Lung (tissue), 12 donors: ENCODE data around the gene DMTF1. TPM values are rescaled to one million over a fixed set of nuclear protein-coding genes. Genes with fewer than 3 reads are reported as not detected.

Experiments used
- ATAC-seq: fragments of 200-7000 bp; cut with Tn5 transposase; one replicate; pipeline ENCODE4 v1.9.1; 2020; ENCODE audit warnings: moderate number of reproducible peaks; ENCODE audit not compliant: insufficient read depth, low FRiP score
- DNase-seq, 3 donors: peaks; one replicate each; pipeline ENCODE4 v3.0.0-alpha.2; 2013 to 2017
- H3K27ac ChIP-seq, 2 donors: one replicate each; pipeline ENCODE4 v1.5.1; 2013; ENCODE audit warnings: mild to moderate bottlenecking in 2 of 2, moderate library complexity in 2 of 2, control low read depth in 1 of 2, inconsistent platforms in 1 of 2, low read depth in 1 of 2, low read length in 1 of 2
- H3K27me3 ChIP-seq, 3 donors: one replicate each; pipeline ENCODE4 v1.5.1; 2013; ENCODE audit warnings: low read length in 2 of 3; ENCODE audit not compliant: control insufficient read depth in 3 of 3, insufficient read depth in 3 of 3
- H3K36me3 ChIP-seq, 4 donors: one replicate each; pipeline ENCODE4 v1.5.1; 2013; ENCODE audit warnings: low read length in 4 of 4, mild to moderate bottlenecking in 1 of 4, moderate library complexity in 1 of 4; ENCODE audit not compliant: control insufficient read depth in 4 of 4, insufficient read depth in 4 of 4
- H3K4me1 ChIP-seq, 5 donors: one replicate each; pipeline ENCODE4 v1.5.1; 2013; ENCODE audit warnings: low read length in 5 of 5, mild to moderate bottlenecking in 2 of 5, moderate library complexity in 1 of 5; ENCODE audit not compliant: control insufficient read depth in 5 of 5, insufficient read depth in 5 of 5
- H3K4me3 ChIP-seq: one replicate; pipeline ENCODE4 v1.5.1; 2013; ENCODE audit warnings: mild to moderate bottlenecking, control low read depth, moderate library complexity
- H3K9ac ChIP-seq, 2 donors: one replicate each; pipeline ENCODE4 v1.5.1; 2013; ENCODE audit warnings: low read length in 2 of 2, control low read depth in 1 of 2; ENCODE audit not compliant: insufficient read depth in 1 of 2
- H3K9me3 ChIP-seq, 4 donors: one replicate each; pipeline ENCODE4 v1.5.1; 2013; ENCODE audit warnings: low read length in 3 of 4, mild to moderate bottlenecking in 1 of 4, moderate library complexity in 1 of 4; ENCODE audit not compliant: control insufficient read depth in 4 of 4, insufficient read depth in 3 of 4
- WGBS, 2 donors: extraction: QIAGEN DNeasy Blood & Tissue Kit; methylation state at CpG; one replicate each; pipeline ENCODE4 v1.1.7; 2013; 5-methylcytosine and 5-hydroxymethylcytosine counted together
- polyA plus RNA-seq, 2 donors: library from polyadenylated mRNA; stranded (reverse); fragments of 200-250 nt; gene quantifications; one replicate each; pipeline ENCODE4 v1.2.1, GENCODE V29; 2013
- total RNA-seq, 2 donors: library from RNA; depleted of rRNA in 1 of 2; stranded (reverse); fragments of >200 nt in 1 of 2; gene quantifications; one replicate each; pipeline ENCODE4 v1.2.1, GENCODE V29; 2014 to 2021
- TF ChIP-seq, protein P1 (sequence below): IDR thresholded peaks from 2 replicates; pipeline ENCODE4 v1.5.1; 2012; ENCODE audit warnings: mild to moderate bottlenecking; ENCODE audit errors: control extremely low read depth, extremely low read depth
- donor health status: control.
- donor health status: control.
- donor health status: Bipolar disorder and iron deficiency.
- donor health status: healthy.
- donor health status: DM: yes; HTN: yes; CAD: no.

Gene DMTF1
- total and polyA plus RNA-seq, 4 donors = 24.3 to 254 (median 52.7) TPM

DNA sequence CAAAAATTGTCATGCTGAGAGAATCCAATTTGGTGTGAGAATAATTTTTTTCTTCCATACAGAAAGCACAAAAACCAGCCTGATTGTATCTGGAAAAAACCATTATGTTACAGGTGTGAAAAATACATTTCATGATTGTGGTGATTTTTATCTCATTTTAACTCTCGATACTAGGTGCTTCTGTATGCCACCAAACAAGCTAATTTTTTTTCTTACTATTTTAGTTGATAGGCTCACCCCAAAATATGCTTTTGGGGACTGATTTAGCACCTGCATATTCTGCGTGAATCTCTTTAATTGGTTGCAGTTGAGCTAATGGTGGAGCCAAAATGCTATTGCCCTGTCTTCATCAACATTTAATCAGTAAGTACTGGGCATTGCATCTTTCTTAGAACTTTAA, 1.9 kb downstream of the DMTF1 start:
- no peaks in the 10 kb centered on the region for H3K27me3 ChIP-seq
- DNase-seq = no peak
- no peaks in the 10 kb centered on the region for H3K9me3 ChIP-seq
- no peaks in the 10 kb centered on the region for H3K36me3 ChIP-seq
- TF ChIP-seq, protein P1, sequence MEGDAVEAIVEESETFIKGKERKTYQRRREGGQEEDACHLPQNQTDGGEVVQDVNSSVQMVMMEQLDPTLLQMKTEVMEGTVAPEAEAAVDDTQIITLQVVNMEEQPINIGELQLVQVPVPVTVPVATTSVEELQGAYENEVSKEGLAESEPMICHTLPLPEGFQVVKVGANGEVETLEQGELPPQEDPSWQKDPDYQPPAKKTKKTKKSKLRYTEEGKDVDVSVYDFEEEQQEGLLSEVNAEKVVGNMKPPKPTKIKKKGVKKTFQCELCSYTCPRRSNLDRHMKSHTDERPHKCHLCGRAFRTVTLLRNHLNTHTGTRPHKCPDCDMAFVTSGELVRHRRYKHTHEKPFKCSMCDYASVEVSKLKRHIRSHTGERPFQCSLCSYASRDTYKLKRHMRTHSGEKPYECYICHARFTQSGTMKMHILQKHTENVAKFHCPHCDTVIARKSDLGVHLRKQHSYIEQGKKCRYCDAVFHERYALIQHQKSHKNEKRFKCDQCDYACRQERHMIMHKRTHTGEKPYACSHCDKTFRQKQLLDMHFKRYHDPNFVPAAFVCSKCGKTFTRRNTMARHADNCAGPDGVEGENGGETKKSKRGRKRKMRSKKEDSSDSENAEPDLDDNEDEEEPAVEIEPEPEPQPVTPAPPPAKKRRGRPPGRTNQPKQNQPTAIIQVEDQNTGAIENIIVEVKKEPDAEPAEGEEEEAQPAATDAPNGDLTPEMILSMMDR = no peak
- 30 to 64% methylated on average over 2 of the region's 2 CpGs for WGBS, 2 donors
- H3K4me3 ChIP-seq = no peak overlapping the region
- H3K27ac ChIP-seq = no peak overlapping the region
- ATAC-seq = no peak
- peak overlapping the region in 1 of 2 donors; percentile 98 for H3K9ac ChIP-seq
- H3K4me1 ChIP-seq = peaks cover 0 to 47% (median 10%) of the 10 kb centered on the region in 5 donors

DNA sequence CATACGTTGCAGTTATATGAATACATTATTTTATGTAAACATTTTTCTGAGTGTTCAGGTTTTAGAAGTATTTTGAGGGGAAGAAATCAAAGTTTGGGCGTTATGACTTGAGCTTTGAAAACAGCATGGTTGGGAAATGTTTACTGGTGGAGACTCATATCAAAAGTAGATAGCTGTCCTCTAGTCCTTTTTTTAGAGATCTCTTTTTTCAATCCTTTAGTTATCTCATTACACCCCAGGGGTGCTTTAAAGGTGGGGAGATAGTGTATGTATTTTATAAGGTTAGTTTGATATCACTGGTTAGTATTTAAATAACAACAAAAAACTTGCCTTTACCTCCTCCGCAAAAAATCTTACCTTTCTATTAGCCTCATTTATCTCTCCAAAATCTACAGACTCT, 2.3 kb downstream of the DMTF1 start:
- Histone ChIP-seq H3K36me3 (no peaks in the 10 kb centered on the region), H3K27ac (no peak overlapping the region), H3K9ac (peak overlapping the region in 1 of 2 donors; percentile 98), H3K27me3 (no peaks in the 10 kb centered on the region), H3K9me3 (no peaks in the 10 kb centered on the region), H3K4me1 (peaks cover 0 to 51% (median 10%) of the 10 kb centered on the region in 5 donors), H3K4me3 (no peak overlapping the region)
- 36 to 46% methylated on average over 3 of the region's 3 CpGs for WGBS, 2 donors
- ATAC-seq (no peak), DNase-seq (no peak)
- TF ChIP-seq, protein P1 = no peak

DNA sequence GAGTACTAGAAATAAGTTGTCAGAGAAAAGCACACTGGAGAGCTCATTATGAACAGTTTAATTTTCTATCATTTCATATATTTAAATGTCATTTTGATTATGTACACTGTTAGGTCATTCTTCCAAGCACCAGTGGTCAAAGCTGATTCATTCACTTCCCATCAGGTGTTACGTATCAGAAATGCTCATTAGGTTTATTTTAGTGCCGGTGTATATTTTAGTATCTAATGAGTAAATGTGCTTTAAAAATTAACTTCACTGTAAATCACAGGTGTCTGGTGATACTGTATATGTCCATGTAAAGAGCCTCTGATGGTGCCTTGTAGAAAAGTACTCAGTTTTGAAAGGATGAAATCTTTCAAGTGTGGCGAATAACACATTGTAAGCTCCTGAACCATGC, 3.5 kb downstream of the DMTF1 start:
- H3K4me3 ChIP-seq = no peak overlapping the region
- ATAC-seq = no peak
- DNase-seq = no peak
- H3K27me3 ChIP-seq = no peaks in the 10 kb centered on the region
- H3K27ac ChIP-seq = no peak overlapping the region
- TF ChIP-seq, protein P1 = no peak
- WGBS, 2 donors = 68 to 77% methylated on average over 3 of the region's 3 CpGs
- H3K9ac ChIP-seq = no peak overlapping the region
- peaks cover 0 to 55% (median 10%) of the 10 kb centered on the region in 5 donors for H3K4me1 ChIP-seq
- H3K36me3 ChIP-seq = no peaks in the 10 kb centered on the region
- H3K9me3 ChIP-seq = no peaks in the 10 kb centered on the region

DNA sequence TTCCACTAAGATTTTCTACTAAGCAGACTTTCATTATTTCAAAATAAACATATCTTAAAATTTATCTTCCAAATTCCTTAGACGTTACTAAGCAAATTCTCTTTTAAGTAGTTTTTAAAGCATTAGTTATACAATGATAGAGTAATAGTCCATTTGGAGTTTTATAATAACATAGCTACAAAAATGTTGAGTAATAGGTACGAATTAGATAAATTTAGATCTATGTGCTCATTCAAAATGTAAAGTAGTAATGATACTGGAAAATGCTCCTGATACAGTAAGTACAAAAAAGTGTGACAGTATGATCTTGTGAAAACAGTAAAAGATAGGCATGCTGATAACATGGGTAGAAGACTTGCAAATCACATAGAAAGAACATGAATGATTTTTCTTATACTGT, 4.5 kb downstream of the DMTF1 start:
- H3K9me3 ChIP-seq = no peaks in the 10 kb centered on the region
- 50 to 65% methylated on average over 2 of the region's 2 CpGs for WGBS, 2 donors
- no peak overlapping the region for H3K9ac ChIP-seq
- no peak for ATAC-seq
- no peak overlapping the region for H3K4me3 ChIP-seq
- no peak overlapping the region for H3K27ac ChIP-seq
- H3K27me3 ChIP-seq = no peaks in the 10 kb centered on the region
- no peak for DNase-seq
- no peaks in the 10 kb centered on the region for H3K36me3 ChIP-seq
- H3K4me1 ChIP-seq = peaks cover 0 to 48% (median 10%) of the 10 kb centered on the region in 5 donors
- TF ChIP-seq, protein P1 = no peak
